Measurements from ENCODE around the gene BRI3.
"Not testable (repeated sequence)": the region's sequence is repeated elsewhere in the genome, so short reads cannot be mapped to it uniquely, and the experiment has no call there.

BRI3 gene

DNA sequence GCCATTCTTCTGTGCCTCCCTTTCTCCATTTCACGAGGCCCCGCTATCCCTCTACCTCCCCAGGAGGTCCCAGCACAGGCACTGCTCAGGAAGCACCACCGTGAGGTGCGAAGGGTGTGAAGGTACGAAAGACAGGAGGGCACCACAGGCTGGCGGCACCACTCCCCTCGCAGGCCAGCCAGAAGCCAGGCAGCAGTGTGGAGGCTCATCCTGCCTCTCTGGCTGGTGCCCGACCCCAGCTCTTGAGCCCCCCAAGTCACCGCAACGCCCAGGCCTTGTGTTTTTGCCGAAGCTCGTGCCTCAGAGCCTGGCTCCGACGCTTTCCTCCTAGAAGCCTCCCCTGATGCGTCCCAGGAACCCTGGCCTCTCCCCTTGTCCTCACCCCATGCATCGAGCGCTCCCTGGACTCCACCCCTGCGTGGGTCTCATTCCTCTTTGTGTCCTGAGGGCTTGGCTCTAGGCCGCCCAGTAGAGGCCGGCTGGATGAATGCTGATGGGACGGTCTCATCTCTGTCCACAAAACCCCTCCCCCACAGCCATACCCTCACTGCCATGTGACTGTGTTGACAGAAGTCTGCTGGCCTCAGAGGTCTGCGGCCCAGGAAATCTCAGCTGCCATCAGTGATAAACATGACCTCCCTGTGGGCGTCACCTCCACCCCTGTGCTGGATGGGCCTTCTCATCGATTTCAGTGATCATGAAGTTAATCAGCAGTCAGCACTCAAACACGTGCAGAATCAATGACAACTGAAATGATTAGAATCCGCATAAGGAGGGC is 19.3 kb downstream of the BRI3 start:
- no peak for DNase-seq (ENCODE audit: low spot score in 2 of 2)
- in situ Hi-C loops (cut with MboI; ENCODE audit: low sequenced_read_pairs) = no loop called here
- no peaks in the 10 kb centered on the region for H3K27me3 ChIP-seq (ENCODE audit: low read depth)
- peaks cover 22% of the 10 kb centered on the region for H3K36me3 ChIP-seq (replicated peaks)
- H3K4me3 ChIP-seq = no peak overlapping the region
- H3K9me3 ChIP-seq = no peaks in the 10 kb centered on the region
- no peaks in the 10 kb centered on the region for H3K4me1 ChIP-seq

DNA sequence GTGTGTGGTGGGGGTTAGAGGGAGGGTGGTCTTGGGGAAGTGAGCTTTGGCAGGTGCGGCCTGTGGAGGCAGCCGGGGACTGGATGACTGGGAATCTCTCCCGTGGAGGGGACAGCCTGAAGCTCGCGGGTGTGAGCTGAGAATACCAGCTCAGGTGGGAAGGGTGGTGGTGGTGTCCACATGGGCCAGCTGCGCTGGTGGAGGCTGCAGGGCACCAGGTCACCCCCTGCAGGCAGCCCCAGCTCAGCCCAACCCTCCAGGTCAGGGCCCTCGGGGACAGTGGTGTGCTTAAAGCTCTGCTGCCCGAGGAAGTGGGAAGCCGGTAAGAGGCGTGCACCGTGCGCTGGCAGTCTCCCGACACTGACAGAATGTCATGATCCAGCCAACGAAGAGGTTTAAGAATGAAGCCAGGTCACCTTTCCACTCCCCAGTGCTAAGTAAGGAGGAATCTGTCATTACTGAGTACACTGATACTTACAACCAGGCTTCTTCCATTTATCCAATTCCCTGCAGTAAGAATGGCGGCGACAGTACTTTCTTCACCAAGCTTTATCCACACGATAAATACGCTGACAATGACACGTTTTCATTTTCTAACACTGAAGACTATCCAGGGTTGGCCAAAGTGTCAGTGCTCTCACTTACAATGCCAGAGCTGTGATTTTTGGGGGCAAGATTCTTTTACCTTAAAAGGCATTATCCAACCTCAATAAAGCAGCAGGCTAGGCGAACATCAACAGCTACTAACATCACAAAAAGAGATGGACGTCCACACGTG is 20.4 kb downstream of the BRI3 start:
- H3K36me3 ChIP-seq (replicated peaks) = peaks cover 29% of the 10 kb centered on the region
- H3K9me3 ChIP-seq = no peaks in the 10 kb centered on the region
- in situ Hi-C loops (cut with MboI; ENCODE audit: low sequenced_read_pairs) = no loop called here
- DNase-seq (ENCODE audit: low spot score in 2 of 2) = no peak
- no peaks in the 10 kb centered on the region for H3K27me3 ChIP-seq (ENCODE audit: low read depth)
- no peak overlapping the region for H3K4me3 ChIP-seq
- no peaks in the 10 kb centered on the region for H3K4me1 ChIP-seq

DNA sequence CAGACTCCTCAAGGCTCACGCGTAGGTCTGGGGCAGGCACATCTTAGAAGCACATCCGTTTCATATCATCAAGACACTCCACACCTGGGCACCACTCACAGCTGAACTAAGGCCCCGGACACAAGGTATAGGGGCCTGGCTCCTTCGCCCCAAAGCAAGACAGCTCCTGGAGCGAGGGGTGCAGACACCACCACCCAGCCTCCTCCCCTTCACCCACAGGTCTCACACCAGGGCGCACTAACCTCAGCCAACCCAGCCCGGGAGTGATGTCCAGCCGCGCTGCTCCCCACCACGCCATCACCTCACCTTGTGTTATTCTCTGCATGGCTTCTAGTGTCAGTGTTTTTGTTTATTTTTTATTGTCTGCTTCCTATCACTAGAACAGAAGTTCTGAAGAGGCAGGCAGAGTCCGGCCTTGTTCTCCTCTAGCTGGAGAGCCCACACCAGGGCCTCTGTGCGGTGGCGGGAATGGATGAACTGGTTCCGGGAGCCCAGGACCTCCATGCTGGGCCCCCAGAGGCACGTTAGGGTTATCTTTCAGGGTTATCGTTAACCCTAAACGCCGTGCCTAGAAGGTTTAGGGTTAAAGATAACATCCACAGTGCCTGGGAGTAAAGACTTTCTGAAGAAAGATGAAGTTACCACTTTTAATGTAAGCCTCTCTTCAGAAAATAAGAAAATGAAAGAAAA is 21.8 kb downstream of the BRI3 start:
- in situ Hi-C loops (cut with MboI; ENCODE audit: low sequenced_read_pairs) = no loop called here
- Histone ChIP-seq H3K27me3 (ENCODE audit: low read depth) (no peaks in the 10 kb centered on the region), H3K4me1 (no peaks in the 10 kb centered on the region), H3K36me3 (replicated peaks) (peaks cover 40% of the 10 kb centered on the region), H3K9me3 (no peaks in the 10 kb centered on the region), H3K4me3 (no peak overlapping the region)
- no peak for DNase-seq (ENCODE audit: low spot score in 2 of 2)

DNA sequence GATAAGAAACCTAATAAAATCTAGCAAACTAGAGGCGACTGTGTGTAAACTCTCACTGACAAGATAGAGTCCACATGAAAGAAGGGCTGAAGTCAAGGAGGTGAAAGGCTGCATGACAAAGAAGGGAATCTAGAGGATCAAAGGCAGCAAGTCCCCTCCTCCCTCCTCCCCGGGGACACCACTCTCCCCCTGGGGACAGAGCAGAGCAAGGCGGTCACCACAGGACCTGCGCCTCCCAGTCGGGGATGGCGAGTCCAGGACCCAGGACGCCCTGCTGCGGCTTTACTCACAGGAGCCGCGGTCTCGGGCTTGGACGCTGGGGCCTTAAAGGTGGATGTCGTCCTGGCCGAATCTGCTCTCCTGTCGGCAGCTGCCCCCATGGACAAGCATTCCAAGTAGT is 22.4 kb downstream of the BRI3 start:
- H3K9me3 ChIP-seq = no peaks in the 10 kb centered on the region
- no peaks in the 10 kb centered on the region for H3K4me1 ChIP-seq

DNA sequence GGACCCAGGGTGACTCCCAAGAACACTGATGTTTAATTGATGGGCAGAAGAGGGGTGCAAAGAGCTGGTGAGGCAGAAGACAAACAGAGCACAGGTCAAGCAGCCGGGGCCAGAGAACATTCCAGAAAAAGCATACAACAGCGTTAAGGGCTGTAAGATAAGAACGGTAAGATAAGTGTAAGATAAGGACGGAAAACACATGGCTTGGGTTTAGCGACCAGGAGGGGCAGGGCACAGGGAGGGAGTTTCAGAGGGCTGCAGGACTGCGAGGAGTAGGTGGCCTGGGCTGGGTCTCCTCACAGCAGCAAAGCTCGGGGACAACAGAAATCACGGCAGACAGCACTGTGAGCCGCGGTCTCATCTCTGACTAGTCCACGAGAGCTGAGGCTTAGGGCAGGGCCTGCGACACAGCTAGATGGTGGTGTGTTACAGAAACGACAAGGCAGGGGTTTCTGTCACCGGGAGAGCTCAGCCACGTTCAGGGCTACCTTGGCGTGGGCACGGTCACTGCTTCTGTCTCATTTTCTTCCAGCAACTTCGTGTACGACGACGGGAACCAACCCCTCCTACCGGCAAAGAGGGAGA is 24.6 kb downstream of the BRI3 start:
- Histone ChIP-seq H3K4me3 (no peak overlapping the region), H3K4me1 (no peaks in the 10 kb centered on the region), H3K9me3 (no peaks in the 10 kb centered on the region), H3K27me3 (ENCODE audit: low read depth) (no peaks in the 10 kb centered on the region), H3K36me3 (replicated peaks) (peaks cover 53% of the 10 kb centered on the region)
- DNase-seq (ENCODE audit: low spot score in 2 of 2) = no peak
- in situ Hi-C loops (cut with MboI; ENCODE audit: low sequenced_read_pairs) = no loop called here

More for the DNA sequence above, 22.4 kb downstream of the BRI3 start:
- no peaks in the 10 kb centered on the region for H3K27me3 ChIP-seq (ENCODE audit: low read depth)
- in situ Hi-C loops (cut with MboI; ENCODE audit: low sequenced_read_pairs) = no loop called here
- H3K36me3 ChIP-seq (replicated peaks) = peaks cover 42% of the 10 kb centered on the region
- DNase-seq (ENCODE audit: low spot score in 2 of 2) = no peak
- no peak overlapping the region for H3K4me3 ChIP-seq

DNA sequence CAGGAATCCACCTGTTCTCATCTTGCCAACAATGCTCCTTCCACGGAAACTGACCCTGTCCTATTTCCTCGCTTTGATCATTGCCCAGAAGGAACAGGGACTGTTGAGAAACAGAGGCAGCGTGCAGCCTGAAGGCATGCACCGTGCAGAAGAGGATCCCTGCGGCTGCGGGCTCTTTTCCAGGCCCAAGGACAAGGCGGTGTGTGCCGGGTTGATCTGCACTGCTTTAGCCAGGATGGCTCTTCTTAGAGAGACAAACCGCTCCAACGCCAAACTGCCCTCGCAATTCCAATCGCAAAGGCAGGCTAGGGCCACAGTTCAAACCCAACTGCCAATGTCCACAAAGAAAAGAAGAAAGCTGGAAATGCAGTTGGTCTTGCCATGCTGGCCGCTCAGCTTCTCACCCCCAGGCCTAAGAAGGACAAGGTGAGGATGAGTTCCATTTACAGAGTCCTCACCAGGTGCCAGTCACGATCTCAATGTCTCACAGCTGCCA is 26.5 kb downstream of the BRI3 start:
- Histone ChIP-seq H3K4me1 (no peaks in the 10 kb centered on the region), H3K27me3 (ENCODE audit: low read depth) (no peaks in the 10 kb centered on the region), H3K36me3 (replicated peaks) (peaks cover 51% of the 10 kb centered on the region), H3K4me3 (no peak overlapping the region), H3K9me3 (no peaks in the 10 kb centered on the region)
- in situ Hi-C loops (cut with MboI; ENCODE audit: low sequenced_read_pairs) = no loop called here
- DNase-seq (ENCODE audit: low spot score in 2 of 2) = no peak

DNA sequence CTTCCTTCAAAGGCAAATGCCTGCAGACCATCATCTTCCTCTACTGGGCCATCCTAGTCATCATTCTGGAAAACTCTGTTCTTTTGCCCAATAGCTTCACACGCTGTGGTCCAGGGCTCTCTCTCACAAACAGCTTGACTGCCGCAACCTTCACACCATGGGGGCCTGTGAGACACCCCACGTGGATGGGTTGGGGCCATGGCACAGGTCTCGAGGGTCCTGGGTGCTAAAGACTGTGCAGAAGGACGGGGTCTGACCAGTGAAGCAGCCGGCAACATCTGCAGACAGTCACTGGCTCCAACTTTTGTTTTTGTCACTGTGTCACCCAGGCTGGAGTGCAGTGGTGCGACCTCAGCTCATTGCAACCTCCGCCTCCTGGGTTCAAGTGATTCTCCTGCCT is 28.1 kb downstream of the BRI3 start:
- H3K36me3 ChIP-seq (replicated peaks) = peaks cover 37% of the 10 kb centered on the region
- H3K9me3 ChIP-seq = no peaks in the 10 kb centered on the region
- DNase-seq (ENCODE audit: low spot score in 2 of 2) = no peak
- H3K27me3 ChIP-seq (ENCODE audit: low read depth) = no peaks in the 10 kb centered on the region
- in situ Hi-C loops (cut with MboI; ENCODE audit: low sequenced_read_pairs) = no loop called here
- no peaks in the 10 kb centered on the region for H3K4me1 ChIP-seq
- no peak overlapping the region for H3K4me3 ChIP-seq

DNA sequence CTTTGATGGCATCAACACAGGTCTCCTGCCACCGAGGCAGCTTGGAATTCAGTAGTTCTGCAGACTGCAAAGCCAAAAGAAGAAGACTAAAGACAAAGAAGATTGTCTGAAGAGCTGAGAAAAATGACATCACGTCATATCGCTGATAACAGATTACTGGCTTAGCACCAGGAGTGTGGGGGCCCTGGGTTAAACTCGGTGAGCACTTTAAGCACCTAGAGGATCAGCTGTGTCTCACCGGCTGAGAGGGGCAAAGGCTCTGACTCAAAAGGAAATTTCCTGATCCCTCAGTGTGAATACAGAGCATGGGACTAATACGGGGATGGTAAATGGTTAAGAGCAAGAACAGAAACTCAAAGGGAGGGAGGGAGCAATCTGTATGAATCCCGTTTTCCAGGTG is 30.7 kb downstream of the BRI3 start:
- Histone ChIP-seq H3K36me3 (replicated peaks) (peaks cover 31% of the 10 kb centered on the region), H3K4me1 (no peaks in the 10 kb centered on the region), H3K4me3 (no peak overlapping the region), H3K27me3 (ENCODE audit: low read depth) (no peaks in the 10 kb centered on the region), H3K9me3 (no peaks in the 10 kb centered on the region)
- in situ Hi-C loops (cut with MboI; ENCODE audit: low sequenced_read_pairs) = no loop called here
- no peak for DNase-seq (ENCODE audit: low spot score in 2 of 2)

DNA sequence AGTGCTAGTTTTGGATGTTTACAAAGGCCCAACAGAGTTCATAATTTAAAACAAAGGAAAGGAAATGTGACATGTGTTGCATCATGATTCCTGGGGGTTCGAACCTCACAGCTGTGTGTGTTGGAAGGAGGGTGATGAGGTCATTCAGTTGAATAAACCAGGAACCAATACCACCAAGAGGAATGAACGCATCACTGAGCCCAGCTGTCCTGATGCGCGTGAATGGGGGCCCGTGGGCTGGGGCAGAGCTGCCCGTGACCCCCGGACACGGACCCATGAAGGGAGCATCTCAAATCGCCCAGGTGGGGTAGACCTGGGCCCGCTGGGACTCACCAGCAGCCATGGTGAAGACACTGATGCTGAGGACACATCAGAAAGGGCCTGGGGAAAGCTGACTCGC is 33.0 kb downstream of the BRI3 start:
- H3K4me1 ChIP-seq = no peaks in the 10 kb centered on the region
- no peaks in the 10 kb centered on the region for H3K27me3 ChIP-seq (ENCODE audit: low read depth)
- in situ Hi-C loops (cut with MboI; ENCODE audit: low sequenced_read_pairs) = no loop called here

DNA sequence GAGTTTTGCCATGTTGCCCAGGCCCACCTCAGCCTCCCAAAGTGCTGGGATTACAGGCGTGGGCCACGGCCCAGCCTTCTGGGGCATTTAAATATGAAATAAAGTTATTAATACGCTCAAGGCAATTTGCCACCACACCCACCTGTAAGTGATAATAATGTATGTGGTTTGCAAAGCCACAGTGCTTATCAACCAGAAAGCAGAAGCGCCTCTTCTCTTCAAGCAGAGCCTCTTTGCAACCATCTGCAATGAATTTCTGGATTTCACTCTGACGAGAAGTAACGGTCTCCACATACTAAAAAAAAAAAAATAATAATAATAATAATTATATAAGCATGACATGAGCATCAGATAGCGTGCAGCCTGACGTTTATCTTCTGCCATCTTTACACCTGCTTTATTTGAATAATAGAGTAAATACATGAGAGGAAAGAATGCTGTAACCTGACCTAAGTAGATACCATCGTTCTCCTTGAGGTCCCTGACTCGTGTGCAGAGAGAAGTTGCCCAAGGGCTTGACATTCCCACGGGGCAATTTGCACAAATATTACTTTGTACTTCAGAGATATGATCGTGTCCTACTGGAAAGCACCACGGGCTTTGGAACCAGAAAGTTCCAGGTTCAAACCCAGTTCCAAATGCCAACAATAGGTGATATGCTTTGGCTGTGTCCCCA is 34.0 kb downstream of the BRI3 start:
- no peaks in the 10 kb centered on the region for H3K9me3 ChIP-seq
- no peak overlapping the region for H3K4me3 ChIP-seq
- no peaks in the 10 kb centered on the region for H3K27me3 ChIP-seq (ENCODE audit: low read depth)
- H3K4me1 ChIP-seq = no peaks in the 10 kb centered on the region
- no peak for DNase-seq (ENCODE audit: low spot score in 2 of 2)
- H3K36me3 ChIP-seq (replicated peaks) = peaks cover 14% of the 10 kb centered on the region
- in situ Hi-C loops (cut with MboI; ENCODE audit: low sequenced_read_pairs) = no loop called here

More for the DNA sequence above, 33.0 kb downstream of the BRI3 start:
- Histone ChIP-seq H3K36me3 (replicated peaks) (peaks cover 18% of the 10 kb centered on the region), H3K9me3 (no peaks in the 10 kb centered on the region), H3K4me3 (no peak overlapping the region)
- DNase-seq (ENCODE audit: low spot score in 2 of 2) = no peak

DNA sequence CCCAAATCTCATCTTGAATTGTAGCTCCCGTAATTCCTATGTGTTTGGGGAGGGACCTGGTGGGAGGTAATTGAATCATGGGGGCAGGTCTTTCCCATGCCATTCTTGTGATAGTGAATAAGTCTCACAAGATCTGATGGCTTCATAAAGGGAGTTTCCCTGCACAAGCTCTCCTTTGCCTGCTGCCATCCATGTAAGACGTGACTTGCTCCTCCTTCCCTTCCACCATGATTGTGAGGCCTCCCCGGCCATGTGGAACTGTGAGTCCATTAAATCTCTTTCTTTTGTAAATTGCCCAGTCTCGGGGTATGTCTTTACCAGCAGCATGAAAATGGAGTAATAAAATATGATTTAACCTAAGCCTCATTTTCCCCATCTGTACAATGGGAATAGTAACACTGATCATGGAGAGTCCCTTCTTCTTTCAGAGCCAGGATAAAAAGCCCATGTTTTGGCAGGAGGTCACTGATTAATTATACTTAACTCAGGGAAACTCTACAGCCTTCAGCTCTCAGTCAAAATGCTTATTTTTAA is 34.6 kb downstream of the BRI3 start:
- DNase-seq (ENCODE audit: low spot score in 2 of 2); H3K9me3 ChIP-seq; in situ Hi-C loops (cut with MboI; ENCODE audit: low sequenced_read_pairs); H3K36me3 ChIP-seq (replicated peaks); H3K4me1 ChIP-seq; H3K27me3 ChIP-seq (ENCODE audit: low read depth); H3K4me3 ChIP-seq: not testable (repeated sequence)

DNA sequence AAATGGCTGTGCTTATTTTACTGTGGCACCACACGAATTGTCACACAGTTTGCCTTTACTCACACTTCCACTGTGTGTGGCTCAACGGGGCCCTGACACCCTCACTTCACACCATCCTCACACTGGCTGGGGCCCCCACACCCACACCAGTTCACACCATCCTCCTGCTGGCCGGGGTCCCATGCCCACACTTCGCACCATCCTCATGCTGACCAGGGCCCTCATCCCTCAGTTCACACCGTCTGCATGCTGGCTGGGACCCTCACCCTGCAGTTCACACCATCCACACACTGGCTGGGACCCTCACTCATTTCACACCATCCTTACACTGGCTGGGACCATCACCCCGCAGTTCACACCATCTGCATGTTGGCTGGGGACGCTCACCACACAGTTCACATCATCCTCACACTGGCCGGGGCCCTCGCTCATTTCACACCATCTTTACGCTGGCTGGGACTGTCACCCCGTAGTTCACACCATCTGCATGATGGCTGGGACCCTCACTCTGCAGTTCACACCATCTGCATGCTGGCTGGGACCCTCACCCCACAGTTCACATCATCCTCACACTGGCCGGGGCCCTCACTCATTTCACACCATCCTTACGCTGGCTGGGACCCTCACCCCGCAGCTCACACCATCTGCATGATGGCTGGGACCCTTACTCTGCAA is 36.0 kb downstream of the BRI3 start:
- H3K4me3 ChIP-seq = no peak overlapping the region
- in situ Hi-C loops (cut with MboI; ENCODE audit: low sequenced_read_pairs) = no loop called here
- H3K27me3 ChIP-seq (ENCODE audit: low read depth) = no peaks in the 10 kb centered on the region
- H3K9me3 ChIP-seq = no peaks in the 10 kb centered on the region
- no peak for DNase-seq (ENCODE audit: low spot score in 2 of 2)
- H3K4me1 ChIP-seq = no peaks in the 10 kb centered on the region
- peaks cover 8% of the 10 kb centered on the region; the same call in 1 of the 2 replicates for H3K36me3 ChIP-seq (replicated peaks)

Data from HAP-1 (cell line).